Inferior parietal cortex (tissue), 1 donor: ENCODE measurements around the gene SLC24A4.

Experiments
- DNase-seq: peaks from one replicate; pipeline ENCODE4 v3.0.0-alpha.2; 2016; ENCODE audit errors: extremely low spot score

The SLC24A4 gene

GRCh38 chr14:92544051-92544720 is 221.2 kb downstream of the SLC24A4 start:
- no peak for DNase-seq

GRCh38 chr14:92546347-92547053 is 223.5 kb downstream of the SLC24A4 start:
- no peak for DNase-seq

- DNase-seq, result no peak
These were observed 226.3 kb downstream of the SLC24A4 start for GRCh38 chr14:92549105-92549858.

GRCh38 chr14:92549859-92550230 is 226.9 kb downstream of the SLC24A4 start:
- no peak for DNase-seq
